NB4 (cell line): ENCODE data around the gene NME8.

ENCODE experiments used
- DNase-seq: peaks from one replicate; pipeline ENCODE4 v3.0.0; 2010; ENCODE audit warnings: low read depth
- H3K4me3 ChIP-seq: one replicate; pipeline ENCODE4 v1.5.1; 2011; ENCODE audit warnings: mild to moderate bottlenecking, low read depth, low read length, moderate library complexity
- MAX ChIP-seq: IDR thresholded peaks from 2 replicates; pipeline ENCODE4 v1.6.1; 2011; ENCODE audit warnings: low read depth, low read length
- MYC ChIP-seq: IDR thresholded peaks from 2 replicates; pipeline ENCODE4 v1.6.1; 2011; ENCODE audit warnings: low read depth, low read length
- POLR2A ChIP-seq: IDR thresholded peaks from 2 replicates; pipeline ENCODE4 v1.6.1; 2011; ENCODE audit warnings: mild to moderate bottlenecking; ENCODE audit not compliant: insufficient read length; ENCODE audit errors: extremely low read depth
- TF ChIP-seq, protein P1 (sequence below): IDR thresholded peaks from one replicate; pipeline ENCODE4 v1.5.1; 2012; ENCODE audit warnings: low read depth, low read length

The NME8 gene

GRCh38 chr7:37882086-37882485 lies 33.7 kb downstream of the NME8 start:
- DNase-seq: no peak
- TF ChIP-seq MYC (no peak), MAX (no peak), POLR2A (no peak)
- TF ChIP-seq, protein P1, sequence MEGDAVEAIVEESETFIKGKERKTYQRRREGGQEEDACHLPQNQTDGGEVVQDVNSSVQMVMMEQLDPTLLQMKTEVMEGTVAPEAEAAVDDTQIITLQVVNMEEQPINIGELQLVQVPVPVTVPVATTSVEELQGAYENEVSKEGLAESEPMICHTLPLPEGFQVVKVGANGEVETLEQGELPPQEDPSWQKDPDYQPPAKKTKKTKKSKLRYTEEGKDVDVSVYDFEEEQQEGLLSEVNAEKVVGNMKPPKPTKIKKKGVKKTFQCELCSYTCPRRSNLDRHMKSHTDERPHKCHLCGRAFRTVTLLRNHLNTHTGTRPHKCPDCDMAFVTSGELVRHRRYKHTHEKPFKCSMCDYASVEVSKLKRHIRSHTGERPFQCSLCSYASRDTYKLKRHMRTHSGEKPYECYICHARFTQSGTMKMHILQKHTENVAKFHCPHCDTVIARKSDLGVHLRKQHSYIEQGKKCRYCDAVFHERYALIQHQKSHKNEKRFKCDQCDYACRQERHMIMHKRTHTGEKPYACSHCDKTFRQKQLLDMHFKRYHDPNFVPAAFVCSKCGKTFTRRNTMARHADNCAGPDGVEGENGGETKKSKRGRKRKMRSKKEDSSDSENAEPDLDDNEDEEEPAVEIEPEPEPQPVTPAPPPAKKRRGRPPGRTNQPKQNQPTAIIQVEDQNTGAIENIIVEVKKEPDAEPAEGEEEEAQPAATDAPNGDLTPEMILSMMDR: no peak
- H3K4me3 ChIP-seq: no peak overlapping the region

GRCh38 chr7:37893359-37893758 lies 45.0 kb downstream of the NME8 start:
- H3K4me3 ChIP-seq: no peak overlapping the region
- no peak for TF ChIP-seq POLR2A
- no peak for TF ChIP-seq MAX
- TF ChIP-seq MYC: no peak
- TF ChIP-seq, protein P1: no peak
- DNase-seq: no peak

DNA sequence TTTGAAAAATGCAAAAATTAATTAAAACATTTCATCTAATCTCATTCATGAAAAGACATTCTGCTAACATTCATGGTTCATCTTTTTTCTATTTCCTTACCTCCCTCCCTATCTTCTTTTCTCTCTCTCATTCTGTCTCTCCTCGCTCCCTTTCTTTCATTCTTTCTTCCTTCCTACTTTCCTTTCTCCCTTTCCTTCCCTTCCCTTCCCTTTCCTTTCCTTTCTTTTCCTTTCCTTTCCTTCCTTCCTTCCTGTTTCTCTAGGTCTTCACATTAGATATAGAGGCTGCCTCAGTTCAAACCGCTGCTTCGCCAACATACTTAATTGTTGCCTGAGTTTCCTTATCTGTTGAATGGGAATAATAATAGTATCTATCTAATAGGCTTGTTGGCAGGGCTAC lies 46.3 kb downstream of the NME8 start:
- H3K4me3 ChIP-seq: no peak overlapping the region
- DNase-seq: no peak
- TF ChIP-seq POLR2A (no peak), MYC (no peak), MAX (no peak)
- TF ChIP-seq, protein P1: no peak

- DNase-seq: no peak
- no peak overlapping the region for H3K4me3 ChIP-seq
- TF ChIP-seq, protein P1: no peak
- TF ChIP-seq POLR2A (no peak), MYC (no peak), MAX (no peak)
Measured at GRCh38 chr7:37899712-37900247, 51.4 kb downstream of the NME8 start.

- TF ChIP-seq, protein P1: peak; percentile 42
- TF ChIP-seq POLR2A (no peak), MYC (no peak)
- H3K4me3 ChIP-seq: no peak overlapping the region
- peak; percentile 79 for DNase-seq
Measured at GRCh38 chr7:37901236-37901827, 52.9 kb downstream of the NME8 start.
